Measurements from ENCODE around the gene TXN. TPM values are rescaled to one million over a fixed set of nuclear protein-coding genes. Genes with fewer than 3 reads are reported as not detected.

Gene TXN
- total and polyA plus RNA-seq, 2 of the 8 experiments (the other 6 are each of a cell fraction or from before 2014, with no cell fraction given): 297 to 419 TPM

DNA sequence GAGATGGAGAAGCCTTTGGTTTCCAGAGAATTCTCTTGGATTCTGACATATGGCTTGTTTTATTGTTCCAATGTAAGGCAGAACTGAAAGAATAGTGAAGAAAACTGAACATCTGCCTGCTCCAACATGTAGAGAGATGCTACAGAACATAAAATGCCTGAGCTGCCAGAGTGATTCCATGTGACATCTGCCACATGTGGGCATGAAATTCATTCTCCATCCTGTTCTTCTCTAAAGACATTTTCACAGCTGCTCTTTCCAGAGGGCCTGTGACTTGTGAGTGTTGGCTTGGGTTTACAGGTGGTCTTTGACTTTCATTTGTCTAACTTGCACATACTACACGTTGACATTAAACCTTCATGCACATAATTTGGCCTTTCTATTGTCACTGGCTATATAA is 33.7 kb upstream of the TXN start (continued):
- no peak for TF ChIP-seq TEAD4 (IDR thresholded peaks at IDR 0.05; ENCODE audit: low read depth, low read length)
- TF ChIP-seq JUND (IDR thresholded peaks at IDR 0.05; ENCODE audit: low read length): no peak
- TF ChIP-seq SP2 (IDR thresholded peaks at IDR 0.05; ENCODE audit: low read length): no peak
- TF ChIP-seq RAD21 (IDR thresholded peaks at IDR 0.05 in 1 of 2, conservative IDR thresholded peaks at IDR 0.05 in 1 of 2; ENCODE audit: low read depth in 2 of 2, low read length in 2 of 2): no peak

Data from H1 (cell line).